Measurements from ENCODE around the gene ANTXRL. TPM values are rescaled to one million over a fixed set of nuclear protein-coding genes. Genes with fewer than 3 reads are reported as not detected.

The ANTXRL gene
- total and polyA plus RNA-seq, 4 donors, result 0.06 TPM; not detected in 3

DNA sequence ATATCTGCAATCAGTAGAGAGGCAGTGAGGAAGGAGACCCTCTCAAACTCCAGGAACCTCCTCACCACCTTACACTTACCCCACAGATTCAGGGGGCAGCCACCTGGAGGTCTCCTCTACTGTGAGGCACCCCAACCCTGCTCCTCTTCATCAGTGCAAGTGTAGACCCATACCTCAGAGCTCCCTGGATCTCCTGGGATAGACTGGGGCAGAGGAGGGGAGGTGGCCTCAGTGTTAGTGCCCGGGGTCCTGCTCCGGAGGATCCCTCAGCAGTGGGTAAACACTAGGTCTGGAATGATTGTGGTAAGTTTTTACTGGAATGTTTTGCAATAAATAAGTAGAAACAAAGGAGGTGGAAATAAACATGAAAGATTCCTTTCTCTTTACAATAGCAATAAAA lies 31.1 kb downstream of the ANTXRL start (continued):
- TF ChIP-seq CTCF (IDR thresholded peaks at IDR 0.05; ENCODE audit: low read depth, low read length, missing input control) (no peak), TAF1 (conservative IDR thresholded peaks at IDR 0.05) (no peak), RXRA (IDR thresholded peaks at IDR 0.05) (no peak)

- Histone ChIP-seq H3K9ac (ENCODE audit: low read depth in 1 of 2, low read length in 2 of 2) (no peak overlapping the region), H3K27me3 (ENCODE audit: control insufficient read depth in 4 of 4, insufficient read depth in 4 of 4, low read length in 3 of 4) (no peaks in the 10 kb centered on the region), H3K27ac (ENCODE audit: low read depth in 1 of 2, low read length in 2 of 2) (no peak overlapping the region), H3K4me3 (ENCODE audit: low read depth in 1 of 3, low read length in 3 of 3) (no peak overlapping the region), H3K36me3 (ENCODE audit: control insufficient read depth in 4 of 4, insufficient read depth in 3 of 4, low read depth in 1 of 4, low read length in 3 of 4) (no peaks in the 10 kb centered on the region), H3K9me3 (ENCODE audit: control insufficient read depth in 4 of 4, low read length in 3 of 4) (no peaks in the 10 kb centered on the region), H3K4me1 (ENCODE audit: control insufficient read depth in 4 of 4, insufficient read depth in 4 of 4, low read length in 3 of 4) (no peaks in the 10 kb centered on the region)
- WGBS, result 67% methylated on average over 4 of the region's 4 CpGs
- TF ChIP-seq HNF4G (IDR thresholded peaks at IDR 0.05) (no peak), RAD21 (IDR thresholded peaks at IDR 0.05) (no peak), JUND (IDR thresholded peaks at IDR 0.05) (no peak), NR2F2 (IDR thresholded peaks at IDR 0.05) (no peak), RXRA (IDR thresholded peaks at IDR 0.05) (no peak), REST (IDR thresholded peaks at IDR 0.05) (no peak), YY1 (IDR thresholded peaks at IDR 0.05) (no peak), CTCF (IDR thresholded peaks at IDR 0.05; ENCODE audit: low read depth, low read length, missing input control) (no peak)
- DNase-seq (ENCODE audit: low spot score), result no peak
Observed at GRCh38 chr10:46318799-46319198, 32.0 kb downstream of the ANTXRL start.

DNA sequence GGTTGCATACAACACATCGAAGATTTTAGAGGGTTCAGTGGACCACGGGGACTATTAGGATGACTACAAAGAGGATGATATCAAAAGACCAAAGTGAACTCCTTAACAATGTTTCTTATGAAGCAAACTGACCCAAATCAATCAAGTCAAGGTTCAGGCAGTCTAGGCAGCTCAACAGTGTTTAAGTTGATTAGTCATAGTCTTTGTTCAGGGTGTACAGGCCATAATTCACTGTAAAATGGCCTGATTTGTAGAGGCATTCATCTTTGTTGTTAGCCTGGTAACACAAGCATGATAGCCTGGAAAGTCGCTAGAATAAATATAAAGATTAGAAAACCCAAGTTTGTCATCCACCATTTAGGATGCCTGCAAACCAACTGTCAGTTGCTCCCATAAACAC lies 32.6 kb downstream of the ANTXRL start:
- no peak for DNase-seq (ENCODE audit: low spot score)
- Histone ChIP-seq H3K4me3 (ENCODE audit: low read depth in 1 of 3, low read length in 3 of 3) (no peak overlapping the region), H3K36me3 (ENCODE audit: control insufficient read depth in 4 of 4, insufficient read depth in 3 of 4, low read depth in 1 of 4, low read length in 3 of 4) (no peaks in the 10 kb centered on the region), H3K27ac (ENCODE audit: low read depth in 1 of 2, low read length in 2 of 2) (no peak overlapping the region), H3K27me3 (ENCODE audit: control insufficient read depth in 4 of 4, insufficient read depth in 4 of 4, low read length in 3 of 4) (no peaks in the 10 kb centered on the region), H3K9me3 (ENCODE audit: control insufficient read depth in 4 of 4, low read length in 3 of 4) (no peaks in the 10 kb centered on the region), H3K4me1 (ENCODE audit: control insufficient read depth in 4 of 4, insufficient read depth in 4 of 4, low read length in 3 of 4) (no peaks in the 10 kb centered on the region), H3K9ac (ENCODE audit: low read depth in 1 of 2, low read length in 2 of 2) (no peak overlapping the region)
- 88% methylated on average over 3 of the region's 3 CpGs for WGBS
- TF ChIP-seq RAD21 (IDR thresholded peaks at IDR 0.05) (no peak), EGR1 (IDR thresholded peaks at IDR 0.05; ENCODE audit: low read depth in 2 of 2) (no peak), FOXA2 (IDR thresholded peaks at IDR 0.05) (no peak), CTCF (IDR thresholded peaks at IDR 0.05; ENCODE audit: low read depth, low read length, missing input control) (no peak), NR2F2 (IDR thresholded peaks at IDR 0.05) (no peak), JUND (IDR thresholded peaks at IDR 0.05) (no peak), TAF1 (conservative IDR thresholded peaks at IDR 0.05) (no peak), GABPA (IDR thresholded peaks at IDR 0.05 in 1 of 2, conservative IDR thresholded peaks at IDR 0.05 in 1 of 2) (no peak), RXRA (IDR thresholded peaks at IDR 0.05) (no peak), MAX (IDR thresholded peaks at IDR 0.05) (no peak), HNF4G (IDR thresholded peaks at IDR 0.05) (no peak), FOXA1 (IDR thresholded peaks at IDR 0.05) (no peak), YY1 (IDR thresholded peaks at IDR 0.05) (no peak), REST (IDR thresholded peaks at IDR 0.05) (no peak)
- TF ChIP-seq, protein P1, sequence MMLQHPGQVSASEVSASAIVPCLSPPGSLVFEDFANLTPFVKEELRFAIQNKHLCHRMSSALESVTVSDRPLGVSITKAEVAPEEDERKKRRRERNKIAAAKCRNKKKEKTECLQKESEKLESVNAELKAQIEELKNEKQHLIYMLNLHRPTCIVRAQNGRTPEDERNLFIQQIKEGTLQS (IDR thresholded peaks at IDR 0.05), result no peak
